Stomach smooth muscle (tissue), 2 donors: ENCODE data around the gene CLK2.

Experiments
- H3K27ac ChIP-seq: one replicate; pipeline ENCODE4 v1.7.0; 2013; ENCODE audit warnings: mild to moderate bottlenecking, low read length, inconsistent platforms
- H3K27me3 ChIP-seq, 2 donors: one replicate each; pipeline ENCODE4 v1.7.0; 2013; ENCODE audit warnings: low read length in 2 of 2; ENCODE audit not compliant: insufficient read depth in 2 of 2, control insufficient read depth in 1 of 2
- H3K36me3 ChIP-seq, 2 donors: one replicate each; pipeline ENCODE4 v1.7.0; 2013; ENCODE audit warnings: low read length in 2 of 2; ENCODE audit not compliant: control insufficient read depth in 2 of 2, insufficient read depth in 2 of 2
- H3K4me1 ChIP-seq: one replicate; pipeline ENCODE4 v1.7.0; 2013; ENCODE audit warnings: low read length; ENCODE audit not compliant: control insufficient read depth, insufficient read depth
- H3K4me3 ChIP-seq, 2 donors: one replicate each; pipeline ENCODE4 v1.7.0; 2013; ENCODE audit warnings: low read length in 2 of 2
- H3K9ac ChIP-seq, 2 donors: one replicate each; pipeline ENCODE4 v1.7.0; 2013; ENCODE audit warnings: low read length in 2 of 2, mild to moderate bottlenecking in 1 of 2
- H3K9me3 ChIP-seq, 2 donors: one replicate each; pipeline ENCODE4 v1.7.0; 2013; ENCODE audit warnings: low read length in 2 of 2; ENCODE audit not compliant: control insufficient read depth in 2 of 2
- donor health status: healthy.
- donor health status: Pancreatic carcinoma.

The CLK2 gene

DNA sequence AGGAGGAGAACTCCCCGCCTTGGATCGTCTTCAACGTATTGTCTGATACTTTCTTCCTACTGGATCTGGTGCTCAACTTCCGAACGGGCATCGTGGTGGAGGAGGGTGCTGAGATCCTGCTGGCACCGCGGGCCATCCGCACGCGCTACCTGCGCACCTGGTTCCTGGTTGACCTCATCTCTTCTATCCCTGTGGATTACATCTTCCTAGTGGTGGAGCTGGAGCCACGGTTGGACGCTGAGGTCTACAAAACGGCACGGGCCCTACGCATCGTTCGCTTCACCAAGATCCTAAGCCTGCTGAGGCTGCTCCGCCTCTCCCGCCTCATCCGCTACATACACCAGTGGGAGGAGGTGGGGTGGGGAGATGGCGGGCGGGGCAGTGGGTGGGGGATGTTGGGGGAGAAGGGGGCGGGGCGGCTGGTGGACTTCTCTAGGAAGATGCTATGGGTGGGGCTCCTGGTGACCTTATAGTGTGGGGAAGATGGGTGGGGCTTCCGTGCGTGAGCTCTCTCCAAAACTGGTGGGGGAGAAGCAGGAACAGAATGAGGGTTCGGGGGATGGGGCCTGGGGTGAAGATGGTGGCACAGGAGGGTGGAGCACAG is 9.3 kb upstream of the CLK2 start:
- no peaks in the 10 kb centered on the region for H3K9me3 ChIP-seq
- peaks cover 10% of the 10 kb centered on the region for H3K4me1 ChIP-seq
- no peak overlapping the region for H3K4me3 ChIP-seq
- H3K27ac ChIP-seq: no peak overlapping the region
- H3K27me3 ChIP-seq: no peaks in the 10 kb centered on the region
- no peaks in the 10 kb centered on the region for H3K36me3 ChIP-seq
- H3K9ac ChIP-seq: no peak overlapping the region

DNA sequence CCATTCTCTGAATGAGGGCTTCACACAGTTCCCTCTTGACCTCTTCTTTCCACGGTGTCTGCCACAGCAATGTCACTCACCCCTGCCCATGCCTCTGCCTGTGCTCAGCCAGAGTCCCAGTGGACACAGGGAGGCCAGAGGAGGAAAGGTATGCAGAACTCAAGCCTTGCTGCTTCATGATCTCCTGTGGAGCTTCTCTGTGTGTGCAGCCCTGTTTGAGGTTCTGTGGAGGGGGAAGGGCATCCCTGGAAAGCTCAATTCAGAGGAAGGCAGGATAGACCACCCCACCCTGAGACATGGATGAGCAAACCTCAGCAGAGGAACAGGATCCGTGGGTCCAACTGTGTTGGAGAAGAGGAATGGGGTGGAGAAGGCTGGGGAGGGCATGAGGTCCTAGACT is 6.0 kb upstream of the CLK2 start:
- H3K36me3 ChIP-seq: no peaks in the 10 kb centered on the region
- no peak overlapping the region for H3K9ac ChIP-seq
- H3K27me3 ChIP-seq: no peaks in the 10 kb centered on the region
- peaks cover 17% of the 10 kb centered on the region for H3K4me1 ChIP-seq
- H3K9me3 ChIP-seq: no peaks in the 10 kb centered on the region
- H3K4me3 ChIP-seq: no peak overlapping the region
- no peak overlapping the region for H3K27ac ChIP-seq

DNA sequence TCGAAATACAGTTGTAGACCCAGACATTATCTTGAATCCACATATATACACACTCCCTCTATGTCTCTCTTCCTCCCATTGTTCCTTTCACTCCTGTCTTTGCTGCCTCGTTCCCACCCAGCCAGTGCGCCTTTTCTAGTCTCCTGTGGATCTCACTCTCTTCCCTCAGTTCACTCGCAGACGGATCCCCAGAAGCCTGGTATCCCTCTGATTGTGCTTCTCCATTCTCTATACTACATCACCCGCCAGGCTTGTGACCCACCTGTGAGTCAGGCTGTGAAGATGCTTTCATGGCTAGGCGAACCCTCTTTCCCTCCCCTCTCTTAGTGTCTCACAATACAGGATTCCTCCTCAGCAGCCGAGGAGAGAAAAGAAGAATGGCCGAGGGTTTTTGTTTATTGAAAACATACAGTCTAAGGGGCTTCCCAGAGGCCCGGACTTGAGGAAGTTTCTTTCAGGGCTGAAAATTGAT is 5.4 kb upstream of the CLK2 start:
- Histone ChIP-seq H3K9me3 (no peaks in the 10 kb centered on the region), H3K27me3 (no peaks in the 10 kb centered on the region), H3K9ac (no peak overlapping the region), H3K27ac (no peak overlapping the region), H3K4me1 (peaks cover 19% of the 10 kb centered on the region), H3K36me3 (no peaks in the 10 kb centered on the region), H3K4me3 (peak overlapping the region in 1 of 2 donors; percentile 7)

DNA sequence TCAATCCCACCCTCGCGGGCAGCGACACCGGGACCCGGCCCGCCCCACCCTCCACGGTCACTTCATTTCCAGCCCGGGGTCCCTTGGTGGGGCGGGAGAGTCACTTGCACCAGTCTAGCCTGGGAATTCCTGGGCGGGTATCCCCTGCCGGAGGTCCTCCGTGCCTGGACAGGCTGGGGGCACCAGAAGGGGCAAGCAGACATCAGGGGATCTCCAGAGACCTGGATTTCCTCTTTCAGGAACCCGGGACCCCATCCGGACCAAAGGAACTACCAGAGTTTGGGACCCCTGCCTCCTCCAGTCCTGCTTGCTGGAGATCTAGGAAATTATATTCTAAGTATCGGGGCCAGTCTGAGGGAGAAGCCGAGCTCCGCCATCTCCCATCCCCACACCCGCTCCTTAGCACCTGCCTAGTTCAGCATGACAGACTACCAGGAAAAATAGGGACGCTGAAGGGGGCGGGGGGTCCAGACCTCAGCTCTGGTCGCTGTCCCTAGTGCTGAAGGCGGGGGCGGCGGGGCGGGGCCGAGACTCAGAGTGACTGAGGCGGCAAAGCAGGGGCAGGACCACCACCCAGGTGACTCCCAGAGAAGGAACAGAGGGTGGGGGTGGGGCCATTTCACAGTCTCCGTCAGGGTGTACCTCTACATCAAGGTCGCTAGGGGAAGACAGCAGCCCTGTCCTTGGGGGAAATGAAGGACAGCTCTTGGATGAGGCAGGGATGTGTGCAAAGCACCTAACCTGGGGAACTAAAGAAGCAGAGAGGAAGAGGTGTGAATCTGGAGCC is 4.8 kb upstream of the CLK2 start:
- Histone ChIP-seq H3K36me3 (no peaks in the 10 kb centered on the region), H3K4me1 (peaks cover 21% of the 10 kb centered on the region), H3K27me3 (no peaks in the 10 kb centered on the region), H3K27ac (no peak overlapping the region), H3K9ac (peak overlapping the region in 1 of 2 donors; percentile 68), H3K9me3 (no peaks in the 10 kb centered on the region), H3K4me3 (peak overlapping the region; percentile 36 to 82)

- peak within 1 kb of the TSS in 1 of 2 donors; percentile 68 for H3K9ac ChIP-seq
- H3K4me1 ChIP-seq: peaks cover 26% of the 10 kb centered on the region
- no peaks in the 10 kb centered on the region for H3K36me3 ChIP-seq
- H3K27ac ChIP-seq: no peak within 1 kb of the TSS
- H3K9me3 ChIP-seq: no peaks in the 10 kb centered on the region
- H3K27me3 ChIP-seq: no peaks in the 10 kb centered on the region
- H3K4me3 ChIP-seq: peak within 1 kb of the TSS; percentile 36 to 82
These were observed 4.0 kb upstream of the CLK2 start, which contains the start of gene HCN3 for GRCh38 chr1:155277070-155277901. HCN3 (plus strand) TSS chr1:155277463; CDS start chr1:155277591, 128 bp downstream.

- peaks cover 27% of the 10 kb centered on the region for H3K4me1 ChIP-seq
- H3K27ac ChIP-seq: peak overlapping the region; percentile 80
- no peaks in the 10 kb centered on the region for H3K9me3 ChIP-seq
- H3K9ac ChIP-seq: peak overlapping the region; percentile 79 to 81
- H3K4me3 ChIP-seq: peak overlapping the region; percentile 87 to 89
- H3K36me3 ChIP-seq: peaks cover 27 to 29% of the 10 kb centered on the region in 2 donors
- H3K27me3 ChIP-seq: no peaks in the 10 kb centered on the region
These were observed 600 bp downstream of the CLK2 start for GRCh38 chr1:155272466-155273342.

GRCh38 chr1:155269381-155269780 is 3.9 kb downstream of the CLK2 start:
- no peak overlapping the region for H3K9ac ChIP-seq
- no peak overlapping the region for H3K27ac ChIP-seq
- H3K4me1 ChIP-seq: peaks cover 18% of the 10 kb centered on the region
- H3K4me3 ChIP-seq: no peak overlapping the region
- no peaks in the 10 kb centered on the region for H3K27me3 ChIP-seq
- H3K9me3 ChIP-seq: no peaks in the 10 kb centered on the region
- H3K36me3 ChIP-seq: peaks cover 52 to 54% of the 10 kb centered on the region in 2 donors

GRCh38 chr1:155268630-155269029 is 4.7 kb downstream of the CLK2 start:
- no peak overlapping the region for H3K4me3 ChIP-seq
- no peaks in the 10 kb centered on the region for H3K27me3 ChIP-seq
- H3K36me3 ChIP-seq: peaks cover 59 to 60% of the 10 kb centered on the region in 2 donors
- H3K4me1 ChIP-seq: peaks cover 15% of the 10 kb centered on the region
- H3K9ac ChIP-seq: no peak overlapping the region
- no peak overlapping the region for H3K27ac ChIP-seq
- H3K9me3 ChIP-seq: no peaks in the 10 kb centered on the region

GRCh38 chr1:155267373-155267772 is 5.9 kb downstream of the CLK2 start:
- Histone ChIP-seq H3K36me3 (peaks cover 59 to 60% of the 10 kb centered on the region in 2 donors), H3K4me1 (peaks cover 16% of the 10 kb centered on the region), H3K27me3 (no peaks in the 10 kb centered on the region), H3K4me3 (no peak overlapping the region), H3K27ac (no peak overlapping the region), H3K9me3 (no peaks in the 10 kb centered on the region), H3K9ac (no peak overlapping the region)

DNA sequence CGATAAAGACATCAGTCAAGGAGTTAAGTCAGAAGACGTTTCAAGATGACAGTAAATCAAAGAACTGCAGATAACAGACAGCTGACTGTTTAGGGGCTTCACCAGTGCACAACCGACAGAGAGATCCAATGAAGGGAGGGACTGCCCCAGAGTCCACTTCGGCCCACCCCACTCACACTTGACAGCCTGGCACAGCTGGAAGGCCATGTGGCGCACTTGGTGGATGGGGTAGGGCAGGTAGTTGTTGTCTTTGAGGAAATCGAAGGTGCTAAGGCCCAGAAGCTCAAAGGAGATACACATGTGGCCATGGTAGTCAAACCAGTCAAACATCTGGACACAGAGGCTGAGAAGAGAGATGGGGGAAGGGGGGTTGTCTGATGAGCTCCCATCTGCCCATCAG is 6.8 kb downstream of the CLK2 start:
- Histone ChIP-seq H3K36me3 (peaks cover 59 to 60% of the 10 kb centered on the region in 2 donors), H3K4me1 (peaks cover 11% of the 10 kb centered on the region), H3K27ac (no peak overlapping the region), H3K9ac (no peak overlapping the region), H3K27me3 (no peaks in the 10 kb centered on the region), H3K4me3 (no peak overlapping the region), H3K9me3 (no peaks in the 10 kb centered on the region)
